AG09319 (cell line): ENCODE results near the gene NENF.

Experiments used
- DNase-seq: peaks from one replicate; pipeline ENCODE4 v3.0.0-alpha.2; 2010; ENCODE audit warnings: low read depth; ENCODE audit errors: extremely low read depth
- CTCF ChIP-seq: IDR thresholded peaks from 2 replicates; pipeline ENCODE4 v1.5.1; 2011; ENCODE audit warnings: low read depth, mild to moderate bottlenecking, inconsistent platforms, low read length, moderate library complexity

NENF gene

GRCh38 chr1:212460376-212460775 is 27.7 kb downstream of the NENF start:
- no peak for DNase-seq
- no peak for TF ChIP-seq CTCF

- no peak for DNase-seq
- TF ChIP-seq CTCF: no peak
Observed at GRCh38 chr1:212461916-212462660, 29.4 kb downstream of the NENF start.

GRCh38 chr1:212463565-212464285 is 31.0 kb downstream of the NENF start:
- no peak for DNase-seq
- TF ChIP-seq CTCF: no peak

- no peak for DNase-seq
- TF ChIP-seq CTCF: no peak
Observed at GRCh38 chr1:212465311-212465710, 32.6 kb downstream of the NENF start.

- no peak for DNase-seq
- no peak for TF ChIP-seq CTCF
Observed at GRCh38 chr1:212466437-212466836, 33.7 kb downstream of the NENF start.

- no peak for TF ChIP-seq CTCF
- DNase-seq: no peak
Observed at GRCh38 chr1:212466898-212467650, 34.4 kb downstream of the NENF start.

GRCh38 chr1:212467843-212468482 is 35.2 kb downstream of the NENF start:
- no peak for TF ChIP-seq CTCF

More at GRCh38 chr1:212467843-212468482, 35.2 kb downstream of the NENF start:
- DNase-seq: no peak
